GM12891 (cell line): ENCODE measurements around the gene CRISPLD2.

Source experiments
- PAX5 ChIP-seq: IDR thresholded peaks from 2 replicates; pipeline ENCODE4 v1.6.1; 2011; ENCODE audit warnings: low read length, moderate library complexity, mild to moderate bottlenecking; ENCODE audit not compliant: insufficient read depth, severe bottlenecking
- POLR2A ChIP-seq: IDR thresholded peaks from 2 replicates; pipeline ENCODE4 v1.6.1; 2011; ENCODE audit warnings: low read depth, low read length, control low read depth
- POLR2AphosphoS5 ChIP-seq: IDR thresholded peaks from 2 replicates; pipeline ENCODE4 v1.6.1; 2011; ENCODE audit warnings: low read depth, low read length, control low read depth
- POU2F2 ChIP-seq: IDR thresholded peaks from 2 replicates; pipeline ENCODE4 v1.6.1; 2011; ENCODE audit warnings: low read depth, mild to moderate bottlenecking, control low read depth, low read length, moderate library complexity
- SPI1 ChIP-seq: IDR thresholded peaks from 2 replicates; pipeline ENCODE4 v1.6.1; 2011; ENCODE audit warnings: low read depth, low read length, control low read depth
- TAF1 ChIP-seq: IDR thresholded peaks from 2 replicates; pipeline ENCODE4 v1.6.1; 2011; ENCODE audit warnings: low read depth, low read length, control low read depth

- TF ChIP-seq TAF1 (no peak), SPI1 (no peak), PAX5 (no peak), POLR2AphosphoS5 (no peak), POLR2A (no peak), POU2F2 (no peak)
Observed at GRCh38 chr16:84849751-84850150, 30.0 kb downstream of the CRISPLD2 start.
